Subcutaneous adipose tissue (tissue), 4 donors: Measurements from ENCODE around the gene NUP210. TPM values are rescaled to one million over a fixed set of nuclear protein-coding genes. Genes with fewer than 3 reads are reported as not detected.

ENCODE experiments used
- total RNA-seq, 4 donors: library from RNA; depleted of rRNA; stranded (reverse); fragments of >200 nt; gene quantifications; one replicate each; pipeline ENCODE4 v1.1.0, GENCODE V29; 2016
- TF ChIP-seq, protein P1 (sequence below): fragments of 450-650 bp; IDR thresholded peaks from one replicate; pipeline ENCODE4 v1.5.1; 2016; ENCODE audit warnings: low read depth, mild to moderate bottlenecking, control low read depth, antibody characterized with exemption, moderate library complexity

The NUP210 gene
- total RNA-seq, 4 donors from 2014 or later: 1.1 to 9.9 (median 2.0) TPM

DNA sequence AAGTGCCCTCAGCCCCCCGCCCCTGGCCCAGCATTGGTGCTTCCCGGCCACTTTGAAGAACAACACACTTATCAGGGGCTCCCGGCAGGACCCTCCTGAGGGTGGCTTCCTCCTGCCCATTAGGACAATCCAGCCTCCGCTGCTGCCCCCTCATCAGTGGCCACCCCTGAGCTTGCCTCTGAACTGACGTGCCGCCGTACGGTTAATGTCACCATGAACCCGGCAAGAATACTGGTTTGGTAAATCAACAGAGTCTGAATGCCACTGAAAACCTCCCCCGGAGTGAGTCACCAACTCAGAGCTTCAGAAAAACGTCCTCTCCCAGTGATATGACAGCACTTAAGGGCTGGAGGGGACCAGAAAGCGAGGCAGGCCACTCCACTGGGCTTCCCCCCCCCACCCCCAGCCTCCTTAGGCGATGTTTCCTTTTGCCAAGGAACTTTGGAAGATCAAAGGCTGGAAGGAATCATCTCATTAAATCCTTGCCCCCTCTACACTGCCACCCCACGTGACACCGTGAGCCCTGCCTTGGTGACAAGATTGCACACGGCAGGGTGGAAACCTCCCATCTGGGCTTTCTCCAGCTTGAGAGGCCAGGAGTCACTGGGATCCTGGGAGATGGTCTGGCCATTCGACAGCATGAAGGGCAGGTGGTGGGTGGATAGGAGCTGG, 142.1 kb downstream of the NUP210 start:
- TF ChIP-seq, protein P1, sequence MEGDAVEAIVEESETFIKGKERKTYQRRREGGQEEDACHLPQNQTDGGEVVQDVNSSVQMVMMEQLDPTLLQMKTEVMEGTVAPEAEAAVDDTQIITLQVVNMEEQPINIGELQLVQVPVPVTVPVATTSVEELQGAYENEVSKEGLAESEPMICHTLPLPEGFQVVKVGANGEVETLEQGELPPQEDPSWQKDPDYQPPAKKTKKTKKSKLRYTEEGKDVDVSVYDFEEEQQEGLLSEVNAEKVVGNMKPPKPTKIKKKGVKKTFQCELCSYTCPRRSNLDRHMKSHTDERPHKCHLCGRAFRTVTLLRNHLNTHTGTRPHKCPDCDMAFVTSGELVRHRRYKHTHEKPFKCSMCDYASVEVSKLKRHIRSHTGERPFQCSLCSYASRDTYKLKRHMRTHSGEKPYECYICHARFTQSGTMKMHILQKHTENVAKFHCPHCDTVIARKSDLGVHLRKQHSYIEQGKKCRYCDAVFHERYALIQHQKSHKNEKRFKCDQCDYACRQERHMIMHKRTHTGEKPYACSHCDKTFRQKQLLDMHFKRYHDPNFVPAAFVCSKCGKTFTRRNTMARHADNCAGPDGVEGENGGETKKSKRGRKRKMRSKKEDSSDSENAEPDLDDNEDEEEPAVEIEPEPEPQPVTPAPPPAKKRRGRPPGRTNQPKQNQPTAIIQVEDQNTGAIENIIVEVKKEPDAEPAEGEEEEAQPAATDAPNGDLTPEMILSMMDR: no peak

DNA sequence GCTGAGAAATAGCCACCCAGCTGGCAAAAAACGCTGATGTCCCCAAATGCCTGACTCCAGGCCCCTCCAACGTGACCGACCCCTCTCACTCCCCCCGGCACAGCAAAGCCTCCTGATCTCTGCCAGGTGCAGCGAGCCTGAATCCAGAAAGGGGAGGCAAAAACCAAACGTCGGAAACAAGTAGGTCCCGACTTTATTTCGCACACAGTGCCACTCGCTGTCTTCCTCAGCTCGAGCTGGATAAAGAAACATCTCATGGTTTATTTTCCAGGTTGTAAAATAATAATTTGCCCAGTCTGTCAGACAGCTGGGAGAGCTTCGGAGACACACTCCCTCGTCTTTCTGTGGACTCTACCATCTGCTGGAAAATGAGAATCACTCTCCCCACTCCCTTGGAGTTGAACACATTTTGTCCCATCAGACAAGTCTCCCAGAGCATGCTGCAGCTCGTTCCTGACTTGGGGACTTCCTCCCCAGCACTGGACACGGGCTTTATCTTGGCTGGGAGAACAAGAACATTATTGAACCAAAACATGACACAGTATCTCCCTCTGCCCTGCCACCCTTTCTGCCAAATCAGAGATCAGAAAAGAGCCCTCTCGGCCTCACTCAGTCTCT, 142.8 kb downstream of the NUP210 start:
- TF ChIP-seq, protein P1: no peak

DNA sequence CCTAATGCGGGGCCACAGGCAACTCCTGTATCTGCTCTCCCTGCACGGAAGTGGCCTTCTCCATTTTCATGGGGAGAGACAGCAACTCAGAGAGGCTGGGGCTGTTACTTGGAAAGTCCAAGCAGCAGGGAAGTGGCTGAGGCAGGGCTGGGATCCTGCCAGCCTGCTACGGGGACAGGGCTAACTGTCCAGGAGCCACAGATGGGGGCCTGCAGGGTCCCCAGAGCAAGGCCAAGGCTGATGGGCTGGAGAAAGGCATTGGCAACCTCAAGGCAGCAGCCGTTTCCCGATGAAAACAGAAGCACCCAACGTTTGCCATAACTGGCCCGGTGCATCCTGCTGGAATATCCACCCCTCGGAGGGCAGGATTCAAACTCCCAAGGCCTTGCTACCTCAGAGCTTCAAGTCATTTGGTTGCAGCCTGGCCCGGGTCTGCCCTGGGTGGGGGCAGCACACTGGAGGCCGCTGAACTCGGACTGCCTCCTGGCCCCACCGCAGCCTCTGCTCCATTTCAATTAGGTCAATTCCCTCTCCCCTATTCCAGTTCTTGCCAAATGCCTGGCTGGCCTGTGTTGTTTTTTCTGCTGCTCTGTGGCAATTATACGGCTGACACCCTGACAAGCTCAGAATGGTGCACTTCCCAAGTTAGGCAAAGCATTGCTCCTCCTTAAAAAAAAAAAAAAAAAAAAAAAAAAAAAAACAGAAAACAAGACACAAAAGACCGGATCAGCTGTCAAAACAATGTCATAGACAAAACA, 143.5 kb downstream of the NUP210 start:
- TF ChIP-seq, protein P1: no peak

DNA sequence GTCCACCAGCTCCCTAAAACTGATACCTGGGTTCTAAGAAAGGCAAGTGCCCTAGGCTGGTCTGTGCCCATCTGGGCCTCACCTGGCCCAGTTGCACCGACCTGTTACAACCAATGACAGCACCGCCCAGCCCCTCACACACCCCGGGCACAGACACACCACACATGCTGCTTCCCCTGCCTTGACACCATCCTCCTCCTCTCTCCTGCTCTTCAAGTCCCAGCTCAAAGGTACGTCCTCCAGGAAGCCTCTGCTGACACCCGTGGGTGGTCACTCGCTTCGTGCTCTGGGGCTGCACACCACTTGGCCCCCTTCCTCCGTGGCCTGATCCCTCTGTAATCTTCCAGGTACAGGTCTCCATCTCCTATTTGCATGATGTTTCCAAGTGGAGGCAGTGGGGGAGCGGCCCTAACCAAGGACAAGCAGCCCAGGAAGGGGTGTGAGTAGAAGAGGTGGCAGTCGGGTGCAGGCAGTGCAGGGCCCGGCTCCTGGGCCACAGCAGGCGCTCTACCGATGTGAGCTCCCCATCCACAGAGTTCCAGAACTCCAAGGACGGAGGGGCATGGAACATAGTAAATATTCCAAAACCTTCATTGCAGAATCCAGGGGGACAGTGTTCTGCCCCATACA, 144.6 kb downstream of the NUP210 start:
- TF ChIP-seq, protein P1: no peak

DNA sequence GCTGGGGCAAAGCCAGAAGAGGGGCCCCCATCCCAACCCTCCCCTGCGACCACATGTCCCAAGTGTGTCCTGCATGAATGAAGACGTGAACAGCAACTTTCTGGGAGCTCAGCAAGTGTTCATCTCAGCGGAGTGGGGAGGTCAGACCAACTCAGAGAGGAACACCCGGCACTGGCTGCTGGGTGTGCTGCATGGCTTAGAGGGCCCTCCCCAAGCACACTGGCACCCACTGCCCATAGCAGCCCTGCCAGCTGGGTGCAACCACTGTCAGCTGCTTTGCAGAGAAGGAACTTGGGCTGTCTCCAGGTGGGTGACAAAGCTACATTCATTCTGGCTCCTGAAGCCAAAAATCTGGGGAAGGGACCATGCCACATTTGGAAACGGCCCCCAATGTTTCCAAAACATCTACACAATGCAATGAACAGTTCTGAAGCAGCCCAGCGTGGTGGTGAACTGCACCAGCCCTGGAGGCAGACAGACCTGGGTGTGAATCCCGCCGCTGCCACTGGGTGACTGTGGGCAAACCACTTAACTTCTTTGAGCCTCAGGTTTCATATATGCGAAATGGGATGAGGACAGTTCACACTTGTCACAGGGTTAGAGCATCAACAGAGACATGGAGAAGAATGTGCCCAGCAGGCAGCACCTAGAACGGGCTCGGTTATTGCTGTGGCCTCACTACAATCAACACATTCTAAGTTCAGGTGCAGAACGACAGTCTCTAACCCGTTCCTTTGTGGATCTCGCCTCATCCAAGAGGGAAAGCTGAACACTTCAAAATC, 145.4 kb downstream of the NUP210 start:
- TF ChIP-seq, protein P1: no peak

DNA sequence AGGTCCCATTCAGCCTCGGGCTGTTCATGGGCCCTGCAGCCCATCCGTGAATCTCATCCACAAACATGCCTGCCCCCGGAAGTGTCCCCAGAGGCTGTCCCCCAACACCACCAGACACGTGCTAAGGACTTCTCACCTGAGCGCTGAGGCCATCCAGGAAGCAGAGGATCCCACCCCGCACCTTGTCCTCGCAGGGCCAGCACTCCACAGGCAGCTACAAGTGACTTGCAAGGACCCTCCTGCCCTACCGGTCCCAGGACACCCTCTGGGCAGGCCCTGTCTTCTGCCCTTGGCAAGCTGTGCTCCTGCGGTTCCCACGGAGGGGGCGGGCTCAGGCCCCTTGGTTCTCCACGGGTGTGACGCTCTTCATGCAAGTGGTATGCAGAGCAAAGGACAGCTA, 146.0 kb downstream of the NUP210 start:
- TF ChIP-seq, protein P1: no peak
